ENCODE data around the gene SCNM1. TPM values are rescaled to one million over a fixed set of nuclear protein-coding genes. Genes with fewer than 3 reads are reported as not detected.

SCNM1 gene
- total RNA-seq, 1 donor from 2014 or later, result 34.6 TPM

GRCh38 chr1:151211972-151212705 is 46.2 kb downstream of the SCNM1 start:
- no peak overlapping the region for H3K4me3 ChIP-seq
- H3K27ac ChIP-seq, result no peak overlapping the region
- DNase-seq (no peak), ATAC-seq (no peak)
- intact Hi-C loops (cut with DNase I), result no loop called here
- no peaks in the 10 kb centered on the region for H3K27me3 ChIP-seq
- no peaks in the 10 kb centered on the region for H3K9me3 ChIP-seq
- no peaks in the 10 kb centered on the region for H3K4me1 ChIP-seq
- H3K36me3 ChIP-seq, result peaks cover 30% of the 10 kb centered on the region
- TF ChIP-seq, protein P1, sequence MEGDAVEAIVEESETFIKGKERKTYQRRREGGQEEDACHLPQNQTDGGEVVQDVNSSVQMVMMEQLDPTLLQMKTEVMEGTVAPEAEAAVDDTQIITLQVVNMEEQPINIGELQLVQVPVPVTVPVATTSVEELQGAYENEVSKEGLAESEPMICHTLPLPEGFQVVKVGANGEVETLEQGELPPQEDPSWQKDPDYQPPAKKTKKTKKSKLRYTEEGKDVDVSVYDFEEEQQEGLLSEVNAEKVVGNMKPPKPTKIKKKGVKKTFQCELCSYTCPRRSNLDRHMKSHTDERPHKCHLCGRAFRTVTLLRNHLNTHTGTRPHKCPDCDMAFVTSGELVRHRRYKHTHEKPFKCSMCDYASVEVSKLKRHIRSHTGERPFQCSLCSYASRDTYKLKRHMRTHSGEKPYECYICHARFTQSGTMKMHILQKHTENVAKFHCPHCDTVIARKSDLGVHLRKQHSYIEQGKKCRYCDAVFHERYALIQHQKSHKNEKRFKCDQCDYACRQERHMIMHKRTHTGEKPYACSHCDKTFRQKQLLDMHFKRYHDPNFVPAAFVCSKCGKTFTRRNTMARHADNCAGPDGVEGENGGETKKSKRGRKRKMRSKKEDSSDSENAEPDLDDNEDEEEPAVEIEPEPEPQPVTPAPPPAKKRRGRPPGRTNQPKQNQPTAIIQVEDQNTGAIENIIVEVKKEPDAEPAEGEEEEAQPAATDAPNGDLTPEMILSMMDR (IDR thresholded peaks at IDR 0.05), result no peak

GRCh38 chr1:151213560-151213959 is 47.6 kb downstream of the SCNM1 start:
- TF ChIP-seq, protein P1 (IDR thresholded peaks at IDR 0.05), result no peak
- no peaks in the 10 kb centered on the region for H3K9me3 ChIP-seq
- no peak overlapping the region for H3K27ac ChIP-seq
- ATAC-seq (no peak), DNase-seq (no peak)
- no peaks in the 10 kb centered on the region for H3K4me1 ChIP-seq
- intact Hi-C loops (cut with DNase I), result no loop called here
- no peaks in the 10 kb centered on the region for H3K27me3 ChIP-seq
- peaks cover 21% of the 10 kb centered on the region for H3K36me3 ChIP-seq
- H3K4me3 ChIP-seq, result no peak overlapping the region

Other genes with a start within 250 kb of the SCNM1 start
- gene SETDB1, start 239.8 kb upstream of the SCNM1 start, total RNA-seq, result 45.8 TPM
- gene CERS2, start 191.3 kb upstream of the SCNM1 start, total RNA-seq, result 354 TPM
- 1.2 TPM for gene ANXA9, start 183.9 kb upstream of the SCNM1 start, total RNA-seq
- 26.5 TPM for gene MINDY1, start 159.2 kb upstream of the SCNM1 start, total RNA-seq
- 18.3 TPM for gene PRUNE1, start 157.7 kb upstream of the SCNM1 start, total RNA-seq
- gene BNIPL, start 129.6 kb upstream of the SCNM1 start, total RNA-seq, result 5.2 TPM
- gene C1orf56, start 118.4 kb upstream of the SCNM1 start, total RNA-seq, result 3.9 TPM
- 105 TPM for gene CDC42SE1, start 106.5 kb upstream of the SCNM1 start, total RNA-seq
- 0.72 TPM for gene MLLT11, start 105.7 kb upstream of the SCNM1 start, total RNA-seq
- gene GABPB2, start 95.4 kb upstream of the SCNM1 start, total RNA-seq, result 15.2 TPM
- 6.7 TPM for gene SEMA6C, start 19.5 kb upstream of the SCNM1 start, total RNA-seq
- 10.3 TPM for gene TNFAIP8L2, start 9.5 kb upstream of the SCNM1 start, total RNA-seq
- 6.2 TPM for gene LYSMD1, start 242 bp upstream of the SCNM1 start, total RNA-seq
- not detected for gene TMOD4, start 9.8 kb downstream of the SCNM1 start, total RNA-seq
- 42.6 TPM for gene VPS72, start 24.1 kb downstream of the SCNM1 start, total RNA-seq
- gene PIP5K1A, start 32.4 kb downstream of the SCNM1 start, total RNA-seq, result 54.0 TPM
- gene PSMD4, start 88.6 kb downstream of the SCNM1 start, total RNA-seq, result 112 TPM
- gene ZNF687, start 116.2 kb downstream of the SCNM1 start, total RNA-seq, result 22.5 TPM
- gene PI4KB, start 161.3 kb downstream of the SCNM1 start, total RNA-seq, result 65.0 TPM
- 45.8 TPM for gene RFX5, start 181.1 kb downstream of the SCNM1 start, total RNA-seq
- 321 TPM for gene SELENBP1, start 206.6 kb downstream of the SCNM1 start, total RNA-seq
- 177 TPM for gene PSMB4, start 233.4 kb downstream of the SCNM1 start, total RNA-seq

All from upper lobe of right lung (tissue), 1 donor.